Nucleus accumbens (tissue), 56 donors: ENCODE data around the gene ZNF30.
"Not testable (repeated sequence)": the region's sequence is repeated elsewhere in the genome, so short reads cannot be mapped to it uniquely, and the experiment has no call there.

Source experiments
- DNase-seq, 56 donors: peaks; one replicate each; lab custom pipeline; 2025; lab: John Stamatoyannopoulos, UW

ZNF30 gene

DNA sequence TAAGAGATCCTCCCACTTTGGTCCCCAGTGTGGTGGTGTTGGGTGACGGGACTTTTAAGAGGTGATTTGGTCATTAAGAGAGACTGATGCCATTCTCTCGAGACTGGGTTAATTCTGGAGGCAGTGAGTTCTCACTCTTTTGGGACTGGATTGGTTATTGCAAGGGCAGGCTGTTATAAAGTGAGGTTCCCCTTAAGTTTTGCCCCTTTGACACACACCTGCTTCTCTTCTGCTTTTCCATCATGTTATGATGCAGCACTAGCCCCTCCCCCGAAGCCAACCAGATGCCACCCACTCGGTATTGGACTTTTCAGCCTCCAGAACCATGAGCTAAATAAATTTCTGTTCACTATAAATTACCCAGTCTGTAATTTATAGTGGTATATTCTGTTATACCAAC lies 57.1 kb downstream of the ZNF30 start:
- no peak for DNase-seq

DNA sequence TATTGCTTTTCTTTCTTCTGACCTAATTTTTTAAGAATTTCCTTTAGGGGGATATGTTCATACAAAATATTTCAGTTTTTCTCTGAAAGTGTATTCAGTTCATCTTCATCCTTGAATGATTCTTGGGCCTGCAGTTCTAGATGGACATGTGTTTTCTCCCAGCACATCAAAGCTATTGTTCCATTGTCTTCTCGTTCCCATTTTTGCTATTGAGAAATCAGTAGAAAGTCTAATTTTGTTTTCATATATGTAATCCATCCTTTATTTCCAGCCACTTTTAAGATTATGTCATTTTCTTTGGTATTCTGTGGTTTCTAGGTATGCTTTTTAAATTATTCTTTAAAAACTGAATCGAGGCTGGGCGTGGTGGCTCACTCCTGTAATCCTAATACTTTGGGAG lies 57.6 kb downstream of the ZNF30 start:
- no peak for DNase-seq

DNA sequence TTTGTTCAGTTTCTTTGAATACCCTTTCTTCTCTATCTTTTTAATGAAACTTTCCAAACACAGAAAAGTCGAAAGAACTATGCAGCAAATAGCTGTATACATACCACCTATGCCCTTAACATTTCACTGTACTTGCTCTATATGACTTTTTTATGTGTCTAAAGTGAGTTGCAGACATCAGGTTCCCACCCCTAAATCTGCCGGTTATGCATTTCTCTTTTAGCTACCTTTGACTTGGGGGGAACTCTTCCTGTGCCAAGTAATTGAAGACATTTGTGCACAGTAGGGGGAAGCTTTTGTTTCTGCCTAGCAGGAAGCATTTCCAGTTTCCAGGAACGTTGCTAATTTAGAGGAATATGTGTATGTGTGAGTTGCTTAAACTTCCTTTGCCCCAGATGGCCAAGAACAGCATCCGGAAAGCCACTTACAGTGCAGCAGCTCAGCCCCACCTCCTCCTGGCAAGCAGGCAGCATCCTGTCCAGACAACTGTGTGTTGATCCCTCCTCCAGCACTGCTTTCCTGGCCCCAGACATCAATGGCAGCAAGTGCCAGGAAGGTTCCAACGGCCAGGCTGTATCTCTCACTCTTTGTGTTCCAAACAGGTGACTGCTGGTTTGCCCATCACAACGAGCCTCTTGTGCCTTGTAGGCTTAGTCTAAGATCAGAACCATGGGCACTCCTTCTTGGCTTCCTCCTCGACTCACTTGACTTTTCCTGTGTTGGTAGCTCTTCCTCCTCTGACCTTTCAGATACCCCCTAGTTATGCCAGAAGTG lies 58.7 kb downstream of the ZNF30 start:
- DNase-seq = no peak

DNA sequence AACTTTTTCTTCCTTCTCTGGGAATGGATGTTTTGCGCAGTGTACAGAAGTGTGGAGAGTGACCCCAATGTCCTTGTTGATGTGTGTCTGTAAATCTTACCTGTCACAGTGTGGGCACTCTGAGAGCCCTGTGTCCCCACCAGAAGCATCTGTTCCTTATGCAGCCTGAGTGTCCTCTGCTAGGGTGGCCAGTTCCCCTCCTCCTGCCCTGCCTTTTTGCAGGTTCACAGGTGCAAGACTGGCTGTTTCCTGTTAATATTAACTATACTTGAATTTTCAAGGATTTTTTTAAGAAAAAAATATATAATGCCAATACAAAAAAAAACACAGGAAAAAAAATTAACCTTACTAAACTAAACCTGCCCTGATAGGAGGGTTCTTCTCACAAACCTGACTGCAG lies 61.4 kb downstream of the ZNF30 start:
- DNase-seq = no peak

DNA sequence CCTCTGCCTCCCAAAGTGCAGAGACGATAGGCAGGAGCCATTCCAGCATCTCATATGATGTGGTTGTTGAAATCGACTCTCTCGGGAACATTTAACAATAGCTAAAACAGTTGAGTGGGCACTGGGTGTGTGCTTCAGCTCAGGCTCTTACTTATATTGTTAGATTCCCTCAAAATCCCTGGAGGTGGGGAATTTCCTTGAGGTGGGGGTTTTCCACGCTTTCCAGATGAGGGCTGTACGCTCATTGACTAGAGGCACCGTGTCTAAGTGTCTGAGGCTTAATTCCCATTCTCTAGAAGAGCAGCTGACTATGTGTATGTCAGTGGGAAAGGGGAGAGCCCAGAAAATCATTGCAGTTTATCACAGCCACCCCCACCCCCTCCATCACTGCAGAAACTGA lies 62.6 kb downstream of the ZNF30 start:
- no peak for DNase-seq

DNA sequence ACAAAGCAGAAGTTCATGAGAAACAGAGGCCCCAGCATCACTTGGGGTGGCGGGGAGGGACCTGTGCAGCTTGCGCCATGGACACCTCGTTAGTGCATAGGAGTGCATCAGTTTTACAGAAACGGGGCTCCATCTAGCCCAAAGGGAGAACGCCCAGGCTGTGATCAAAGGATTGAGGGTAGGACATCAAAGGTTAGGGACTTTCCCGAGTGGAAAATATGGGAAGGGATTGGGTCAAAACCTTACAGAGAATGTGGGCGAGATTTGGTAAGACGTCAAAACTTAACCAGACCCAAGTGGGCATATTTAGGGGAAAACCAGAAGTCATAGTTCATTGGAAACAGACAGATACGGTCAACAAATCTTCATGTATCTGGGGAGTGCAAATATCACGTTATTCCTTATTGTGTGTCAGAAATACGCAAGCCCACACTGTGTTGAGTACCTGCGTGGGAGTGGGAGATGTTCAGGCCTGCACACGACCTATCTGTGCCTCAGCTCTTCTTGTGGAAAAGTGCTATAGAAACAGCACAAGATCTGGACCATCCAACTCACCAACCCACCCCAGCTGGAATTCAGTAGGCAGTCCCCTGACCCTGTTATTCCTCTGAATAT lies 64.0 kb downstream of the ZNF30 start:
- no peak for DNase-seq

DNA sequence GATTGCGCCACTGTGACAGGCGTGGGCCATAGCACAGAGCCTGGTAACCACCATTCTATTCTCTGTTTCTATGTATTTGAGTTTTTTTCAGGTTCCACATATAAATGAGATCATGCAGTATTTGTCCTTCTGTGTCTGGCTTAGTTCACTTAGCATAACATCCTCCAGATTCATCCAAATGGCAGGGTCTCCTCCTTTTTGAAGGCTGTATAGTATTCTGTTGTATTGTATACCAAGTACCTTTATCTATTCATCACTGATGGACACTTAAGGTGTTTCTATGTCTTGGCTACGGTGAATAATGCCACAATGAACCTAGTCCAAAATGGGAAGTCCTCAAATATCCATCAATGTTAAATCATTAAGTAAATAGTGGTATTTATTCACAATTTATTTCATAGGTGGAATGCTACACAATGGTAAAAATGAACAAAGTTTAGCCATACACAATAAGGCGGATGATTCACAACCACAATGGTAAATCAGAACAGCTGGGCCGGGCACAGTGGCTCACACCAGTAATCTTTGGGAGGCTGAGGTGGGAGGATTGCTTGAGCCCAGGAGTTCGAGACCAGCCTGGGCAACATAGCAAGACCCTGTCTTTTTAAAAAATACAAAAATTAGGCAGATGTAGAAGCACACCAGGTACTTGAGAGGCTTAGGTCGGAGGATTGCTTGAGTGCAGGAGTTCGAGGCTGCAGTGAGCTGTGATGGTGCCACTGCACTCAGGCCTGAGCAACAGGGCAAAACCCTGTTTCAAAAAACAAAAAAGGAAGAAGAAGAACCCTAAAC lies 65.0 kb downstream of the ZNF30 start:
- no peak for DNase-seq

DNA sequence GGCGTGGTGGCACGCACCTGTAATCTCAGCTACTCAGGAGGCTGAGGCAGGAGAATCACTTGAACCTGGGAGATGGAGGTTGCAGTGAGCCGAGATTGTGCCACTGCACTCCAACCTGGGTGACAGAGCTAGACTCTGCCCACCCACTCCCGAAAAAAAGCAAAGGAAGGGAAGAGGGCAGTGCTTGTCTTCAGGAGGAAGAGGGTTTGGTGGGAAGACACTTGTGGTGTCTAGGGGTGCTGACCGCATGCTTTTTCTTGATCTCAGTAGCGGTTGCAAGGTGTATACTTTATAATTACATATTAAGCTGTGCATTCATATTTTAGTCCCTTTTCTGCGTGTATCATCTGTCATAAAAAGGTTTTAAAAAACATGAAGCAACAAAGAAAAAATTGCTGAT lies 65.9 kb downstream of the ZNF30 start:
- DNase-seq = not testable (repeated sequence)

DNA sequence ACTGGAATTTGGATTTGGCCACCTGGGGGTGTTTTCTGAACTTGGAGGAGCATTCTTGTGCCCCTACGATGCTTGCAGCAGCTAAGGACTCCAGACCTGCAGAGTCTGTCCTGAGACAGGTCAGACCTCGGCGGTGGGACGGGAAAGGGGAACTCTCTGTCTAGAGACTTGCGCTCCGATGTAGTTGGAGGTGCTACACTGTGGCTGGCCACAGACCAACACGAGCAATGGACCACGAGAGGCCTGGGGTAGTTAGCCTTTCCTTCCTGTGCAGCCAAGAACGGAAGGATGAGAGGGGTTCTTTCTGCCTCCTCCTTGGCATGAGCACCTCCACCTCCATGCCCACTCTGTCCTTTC lies 67.6 kb downstream of the ZNF30 start:
- no peak for DNase-seq
